GM11168 (cell line): ENCODE results near the gene CCDC15.
"Not testable (repeated sequence)": the region's sequence is repeated elsewhere in the genome, so short reads cannot be mapped to it uniquely, and the experiment has no call there.

Experiments used
- in situ Hi-C: fragments of 300-500 bp; cut with MboI; formaldehyde crosslinking; loops from one replicate; pipeline ENCODE4 v1.12.0; 2022; ENCODE audit warnings: low sequenced_read_pairs; ENCODE audit not compliant: unreplicated experiment

CCDC15 gene

DNA sequence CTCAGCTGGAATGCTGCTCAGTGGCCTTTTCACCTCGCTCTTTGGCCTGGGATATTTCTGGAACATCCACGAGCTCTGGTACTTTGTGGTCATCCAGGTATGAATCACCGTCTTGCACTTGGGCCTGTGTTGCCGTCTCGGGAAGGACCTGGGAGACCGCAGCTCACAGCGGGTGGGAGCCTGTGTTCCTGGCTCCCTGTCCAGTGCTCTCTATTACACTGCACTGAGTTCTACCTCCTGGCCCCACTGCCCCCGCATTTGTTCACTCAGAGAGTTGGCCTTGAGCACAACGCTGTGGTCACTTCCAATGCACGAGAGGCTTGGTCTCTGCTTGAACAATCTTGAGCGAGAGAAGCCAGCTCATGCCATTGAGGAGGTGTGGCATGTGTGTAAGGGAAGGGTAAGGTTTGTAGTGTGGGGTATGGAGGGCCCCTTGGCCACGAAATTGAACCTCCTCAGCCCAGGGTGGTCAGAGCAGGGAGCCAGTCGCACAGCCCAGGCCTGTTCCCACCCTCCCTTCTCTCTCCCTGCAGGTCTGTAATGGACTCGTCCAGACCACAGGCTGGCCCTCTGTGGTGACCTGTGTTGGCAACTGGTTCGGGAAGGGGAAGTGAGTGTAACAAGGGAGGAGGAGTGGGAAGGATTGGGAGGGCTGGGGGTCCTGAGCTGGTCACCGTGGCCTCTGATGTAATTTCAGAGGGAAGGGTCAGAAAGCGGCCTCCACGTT, 125.3 kb downstream of the CCDC15 start:
- in situ Hi-C loops = no loop called here

DNA sequence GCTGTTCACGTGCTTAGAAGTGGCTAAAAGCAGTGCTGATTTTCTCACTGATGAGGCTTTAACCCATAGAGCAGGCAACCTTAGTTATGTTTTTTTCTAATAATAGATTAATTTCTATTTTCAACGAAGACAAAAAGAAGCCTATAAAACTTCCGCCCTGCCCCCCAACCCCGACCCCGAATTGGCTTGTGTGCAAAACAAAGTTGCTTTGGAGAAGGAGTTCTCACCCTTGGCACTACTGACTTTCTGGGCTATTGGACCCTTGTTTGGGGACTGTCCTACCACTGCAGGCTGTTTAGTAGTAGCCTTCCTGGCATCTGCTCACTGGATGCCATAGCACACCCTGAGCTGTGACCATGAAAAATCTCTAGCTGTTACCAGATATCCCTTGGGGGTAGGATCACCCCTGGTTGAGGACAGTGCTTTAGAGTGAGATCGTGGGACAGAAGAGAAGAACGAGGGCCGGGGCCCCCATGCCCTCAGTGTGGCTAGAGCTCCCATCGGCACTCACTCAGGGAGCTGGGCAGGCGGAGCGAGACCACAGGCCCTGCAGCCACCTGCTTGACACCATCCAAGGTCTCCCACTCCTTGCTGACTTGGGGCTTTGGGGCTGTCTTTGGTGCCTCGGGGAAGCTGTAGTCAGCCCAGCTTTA, 126.0 kb downstream of the CCDC15 start:
- in situ Hi-C loops = no loop called here

DNA sequence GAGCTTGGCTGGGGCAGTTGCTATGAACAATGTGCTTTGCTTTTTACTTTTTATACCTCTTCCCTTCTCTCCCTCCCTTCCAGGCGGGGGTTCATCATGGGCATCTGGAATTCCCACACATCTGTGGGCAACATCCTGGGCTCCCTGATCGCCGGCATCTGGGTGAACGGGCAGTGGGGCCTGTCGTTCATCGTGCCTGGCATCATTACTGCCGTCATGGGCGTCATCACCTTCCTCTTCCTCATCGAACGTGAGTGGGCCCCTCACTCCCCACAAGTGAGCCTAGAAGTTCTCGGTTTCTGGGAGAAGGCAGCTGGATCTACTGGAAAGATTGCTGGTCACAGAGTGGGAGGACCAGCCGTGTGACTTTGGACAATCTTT, 126.5 kb downstream of the CCDC15 start:
- in situ Hi-C loops = no loop called here

DNA sequence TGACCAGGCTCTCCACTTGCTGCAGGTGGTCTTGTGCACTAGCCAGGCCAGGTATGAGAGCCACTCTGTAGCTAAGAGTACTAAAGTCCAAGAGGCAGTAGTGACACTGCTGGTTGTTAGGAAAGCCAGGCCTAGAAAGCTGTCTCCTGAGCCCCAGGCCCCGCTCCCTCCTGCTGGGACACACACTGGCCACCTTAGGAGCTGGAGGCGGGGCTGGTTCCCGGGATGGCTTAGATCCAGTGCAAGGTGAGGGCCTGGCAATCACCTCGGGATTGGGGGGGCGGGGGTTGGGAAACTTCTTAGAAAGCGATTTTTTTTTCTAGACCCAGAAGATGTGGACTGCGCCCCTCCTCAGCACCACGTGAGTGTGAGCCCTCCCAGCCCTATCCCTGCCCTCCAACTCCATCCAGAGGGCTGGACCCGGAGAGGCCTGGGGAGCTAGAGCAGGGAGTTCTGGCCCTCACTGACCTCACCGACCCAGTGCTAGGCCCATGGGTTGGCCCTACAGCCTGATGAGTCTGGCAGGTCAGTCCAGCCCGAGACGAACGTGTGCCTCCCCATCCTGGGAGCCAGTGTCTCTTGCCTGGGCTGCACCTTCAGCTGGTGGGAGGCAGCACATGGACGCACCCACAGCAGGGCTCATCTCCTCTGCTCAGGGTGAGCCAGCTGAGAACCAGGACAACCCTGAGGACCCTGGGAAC, 127.2 kb downstream of the CCDC15 start:
- in situ Hi-C loops = no loop called here

DNA sequence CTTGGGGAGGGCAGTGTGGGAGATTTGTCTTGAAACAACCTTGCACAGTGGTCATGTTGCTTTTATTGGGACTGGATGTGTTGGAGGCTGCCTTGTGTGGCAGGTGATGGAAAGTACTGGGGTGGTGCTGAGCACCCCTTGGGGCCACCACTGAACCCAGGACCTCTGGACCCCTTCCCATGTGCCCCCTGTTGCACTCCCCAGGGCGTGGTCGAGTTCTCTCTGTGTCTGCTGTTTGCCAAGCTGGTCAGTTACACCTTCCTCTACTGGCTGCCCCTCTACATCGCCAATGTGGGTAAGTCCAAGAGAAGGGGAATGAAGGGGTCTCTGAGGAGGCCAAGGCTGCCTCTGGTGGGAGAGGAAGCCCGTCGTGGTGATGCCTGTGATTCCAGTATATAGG, 128.0 kb downstream of the CCDC15 start:
- in situ Hi-C loops = no loop called here

DNA sequence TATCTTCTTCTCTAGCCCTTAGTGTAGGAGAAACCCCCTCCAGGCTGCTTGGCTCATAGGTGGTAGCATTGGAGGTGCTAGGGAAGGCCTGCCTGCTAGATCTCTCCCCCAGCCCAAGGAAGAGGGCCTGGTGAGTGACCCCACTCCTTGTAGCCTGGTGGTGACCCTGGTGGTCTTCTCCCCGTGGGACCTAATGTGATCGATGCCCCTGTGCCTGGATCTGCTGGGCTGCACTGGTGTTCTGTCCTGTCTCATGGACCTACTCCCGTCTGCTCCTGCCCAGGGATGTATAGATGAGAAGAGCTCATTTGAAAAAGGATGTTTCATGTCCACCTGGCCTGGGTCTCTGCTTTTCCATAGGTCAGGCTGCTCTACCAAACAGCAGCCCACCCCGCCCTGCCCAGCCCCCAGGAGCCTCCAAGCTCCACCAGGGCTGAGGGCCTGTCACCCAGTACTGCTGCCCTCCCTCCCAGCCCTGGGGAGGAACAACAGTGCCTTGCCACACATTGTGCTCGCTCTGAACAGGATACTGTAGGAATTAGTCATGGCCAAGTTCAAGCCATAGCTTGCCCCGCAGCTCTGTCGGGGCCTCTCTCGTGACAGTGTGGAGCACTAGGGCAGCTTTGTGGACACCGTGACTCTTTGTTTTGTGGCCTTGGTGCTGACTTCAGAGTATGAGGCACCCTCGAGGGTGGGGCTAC, 128.8 kb downstream of the CCDC15 start:
- in situ Hi-C loops = no loop called here

DNA sequence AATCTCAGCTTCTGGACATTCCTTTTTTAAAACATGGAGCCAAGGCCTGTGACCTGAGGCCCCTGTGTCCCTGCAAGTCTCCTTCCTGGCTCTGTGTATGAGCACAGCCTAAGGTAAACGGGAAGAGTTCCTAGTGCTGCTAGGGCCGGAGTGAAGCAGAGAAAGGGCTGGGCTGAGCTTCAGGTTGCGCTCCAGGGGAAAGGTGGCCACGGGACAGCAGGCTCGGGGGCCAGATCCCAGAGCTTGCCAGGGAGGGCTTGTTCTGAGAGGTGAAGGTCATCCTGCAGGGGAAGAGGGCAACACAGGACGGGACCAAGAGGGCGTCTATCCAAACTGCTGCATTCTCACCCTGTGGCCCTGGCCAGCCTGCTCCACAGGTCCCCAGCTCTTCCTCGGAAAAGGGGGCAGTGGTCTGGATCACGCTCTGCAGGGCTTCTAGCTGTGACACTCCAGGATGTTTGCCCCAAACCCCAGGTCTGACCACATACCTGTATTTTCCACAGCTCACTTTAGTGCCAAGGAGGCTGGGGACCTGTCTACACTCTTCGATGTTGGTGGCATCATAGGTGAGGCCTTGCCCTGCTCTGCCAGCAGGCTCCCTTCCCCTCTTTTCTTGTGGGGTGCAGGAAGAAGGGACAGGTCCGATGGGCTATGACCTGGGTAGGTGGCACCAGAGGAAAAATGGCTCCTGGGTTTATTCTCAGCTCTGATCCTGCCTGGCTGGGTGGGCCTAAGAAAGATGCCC, 129.5 kb downstream of the CCDC15 start:
- in situ Hi-C loops = no loop called here

DNA sequence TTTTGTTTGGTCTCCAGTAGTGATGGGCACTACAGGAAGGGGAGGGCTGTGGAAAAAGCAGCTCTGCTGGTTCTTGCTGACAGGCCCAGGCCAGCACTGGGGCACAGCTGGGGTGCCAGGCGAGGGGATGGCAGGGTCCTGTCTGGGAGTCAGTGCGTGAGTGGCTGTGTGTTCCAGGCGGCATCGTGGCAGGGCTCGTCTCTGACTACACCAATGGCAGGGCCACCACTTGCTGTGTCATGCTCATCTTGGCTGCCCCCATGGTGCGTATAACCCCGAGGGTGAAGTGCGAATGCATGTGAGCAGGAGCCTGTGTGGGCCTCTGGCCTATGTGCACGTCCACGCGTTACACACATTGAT, 130.0 kb downstream of the CCDC15 start:
- in situ Hi-C loops = no loop called here

DNA sequence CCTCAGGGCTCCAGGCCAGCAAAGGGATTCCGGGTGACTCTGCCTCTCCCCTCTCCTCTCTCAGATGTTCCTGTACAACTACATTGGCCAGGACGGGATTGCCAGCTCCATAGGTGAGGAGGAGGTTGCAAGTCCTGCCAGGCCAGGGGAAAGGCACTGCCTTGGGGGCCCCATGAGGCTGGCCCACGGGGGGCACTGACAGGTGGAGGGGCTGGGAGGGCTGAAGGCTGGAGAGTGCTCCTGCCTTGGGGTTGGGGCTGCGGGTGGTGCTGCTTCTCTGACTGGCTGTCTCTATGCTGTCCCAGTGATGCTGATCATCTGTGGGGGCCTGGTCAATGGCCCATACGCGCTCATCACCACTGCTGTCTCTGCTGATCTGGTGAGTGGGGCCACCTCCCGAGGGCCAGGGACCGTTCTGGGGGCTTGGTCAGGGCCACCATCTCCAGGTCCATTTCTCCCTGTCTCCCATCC, 130.8 kb downstream of the CCDC15 start:
- in situ Hi-C loops = no loop called here

DNA sequence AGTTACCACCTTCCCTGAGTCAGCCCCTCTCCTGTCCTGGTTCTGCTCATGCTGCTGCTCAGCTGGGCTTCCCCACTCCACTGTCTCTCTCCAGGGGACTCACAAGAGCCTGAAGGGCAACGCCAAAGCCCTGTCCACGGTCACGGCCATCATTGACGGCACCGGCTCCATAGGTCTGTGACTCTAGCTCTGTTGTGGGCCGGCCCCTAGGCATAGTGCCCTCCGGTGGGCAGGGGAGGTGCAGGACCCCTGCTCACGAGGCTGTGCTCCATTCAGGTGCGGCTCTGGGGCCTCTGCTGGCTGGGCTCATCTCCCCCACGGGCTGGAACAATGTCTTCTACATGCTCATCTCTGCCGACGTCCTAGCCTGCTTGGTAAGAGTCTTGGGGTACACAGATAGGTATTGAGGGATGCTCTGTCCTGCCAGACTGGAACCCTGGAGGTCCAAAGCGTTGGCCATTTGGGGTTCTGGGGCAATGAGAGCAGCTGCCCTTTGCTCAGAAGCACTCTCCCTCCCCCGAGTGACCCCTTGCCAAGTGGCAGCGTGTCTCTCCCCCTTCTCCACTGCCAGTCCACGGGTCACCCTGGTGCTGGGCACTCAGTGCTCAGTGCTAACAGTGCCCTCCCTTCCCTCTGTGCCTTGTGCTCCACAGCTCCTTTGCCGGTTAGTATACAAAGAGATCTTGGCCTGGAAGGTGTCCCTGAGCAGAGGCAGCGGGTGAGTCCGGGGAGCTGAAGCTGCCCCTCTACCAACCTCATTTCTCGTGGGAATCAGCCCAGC, 131.5 kb downstream of the CCDC15 start:
- in situ Hi-C loops = no loop called here

DNA sequence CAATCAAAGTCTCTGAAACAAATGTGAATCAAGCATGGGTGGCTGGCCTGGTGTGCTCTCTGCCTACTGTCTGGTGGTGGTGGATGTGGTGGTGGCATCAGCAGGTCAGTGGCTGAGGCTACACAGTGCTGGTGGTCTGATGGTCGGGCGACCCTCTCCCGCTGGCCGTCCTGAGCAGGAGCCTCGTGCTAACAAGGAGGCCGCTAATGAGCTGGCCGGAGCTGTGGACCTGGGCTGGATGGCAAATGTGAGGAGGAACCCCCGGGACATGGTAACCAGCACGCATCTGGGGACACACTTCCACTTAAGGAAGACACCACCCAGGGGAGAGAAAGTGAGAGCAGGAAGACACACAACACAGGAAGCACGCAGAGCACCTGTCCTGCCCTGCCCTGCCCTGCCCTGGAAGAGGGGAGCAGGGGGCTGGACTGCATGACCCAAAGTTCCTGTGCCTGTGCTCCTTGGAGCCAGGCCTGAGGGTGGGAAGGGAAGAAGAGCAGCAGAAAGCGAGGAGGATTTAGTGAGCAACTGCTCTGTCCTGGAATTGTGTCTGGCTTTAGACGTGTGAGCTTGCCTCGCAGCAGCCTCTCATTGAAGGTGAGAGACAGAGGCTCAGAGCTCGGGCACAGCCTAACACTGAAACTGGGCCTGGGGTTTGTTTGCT, 132.8 kb downstream of the CCDC15 start:
- in situ Hi-C loops = no loop called here

DNA sequence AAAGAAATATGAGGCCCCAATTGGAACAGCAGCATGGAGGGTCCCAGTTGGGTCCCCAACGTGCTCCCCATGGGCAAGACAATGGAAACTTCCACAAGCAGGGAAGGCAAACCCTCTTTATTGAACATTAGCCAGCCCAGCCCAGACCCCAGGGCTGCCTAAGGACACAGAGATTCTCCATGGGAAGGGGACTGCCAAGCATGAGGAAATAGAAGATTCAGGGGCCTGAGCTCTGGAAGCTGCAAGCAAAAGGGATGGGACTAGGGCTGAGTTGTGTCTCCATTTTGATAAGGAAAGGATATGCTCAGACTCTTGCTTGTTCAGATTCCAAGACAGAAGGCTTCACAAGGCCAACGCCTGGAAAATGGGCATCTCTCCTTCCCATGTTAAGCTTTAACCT, 134.1 kb downstream of the CCDC15 start:
- in situ Hi-C loops = no loop called here

DNA sequence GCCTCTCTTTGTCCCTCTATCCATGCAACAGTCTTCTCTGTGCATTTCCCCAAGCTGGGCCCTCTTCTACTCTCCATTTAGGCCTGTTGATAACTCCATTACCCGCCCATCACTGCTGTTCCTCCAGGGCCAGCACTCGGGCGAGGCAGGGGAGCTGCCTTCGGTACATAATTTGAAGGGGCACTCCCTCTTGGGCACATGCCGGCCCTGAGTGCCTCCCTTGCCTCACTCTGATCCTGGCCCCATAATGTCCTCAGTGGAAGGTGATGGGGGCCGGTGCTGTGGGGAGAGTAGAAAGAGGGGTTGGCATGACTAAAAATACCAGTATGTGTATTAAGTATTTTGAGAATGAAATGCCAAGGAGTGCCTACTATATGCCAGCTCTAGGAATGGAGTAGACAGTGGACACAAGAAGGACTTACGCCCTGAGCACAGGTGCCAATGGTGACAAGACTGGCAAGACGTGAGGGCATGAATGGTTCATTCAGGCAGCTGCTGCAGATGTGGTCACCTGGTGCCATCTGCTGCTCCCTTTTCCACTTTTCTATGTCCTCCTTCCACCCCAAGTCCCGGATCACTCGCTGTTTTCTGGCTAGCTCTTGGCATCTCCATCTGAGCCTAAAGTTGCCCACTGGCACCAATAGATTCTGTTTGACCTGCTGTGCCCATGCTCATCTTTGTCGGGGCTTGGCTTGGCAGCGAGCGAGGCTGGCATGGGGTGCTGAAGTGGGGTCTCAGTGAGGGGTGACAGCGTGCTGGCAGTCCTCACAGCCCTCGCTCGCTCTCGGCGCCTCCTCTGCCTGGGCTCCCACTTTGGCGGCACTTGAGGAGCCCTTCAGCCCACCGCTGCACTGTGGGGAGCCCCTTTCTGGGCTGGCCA, 134.8 kb downstream of the CCDC15 start:
- in situ Hi-C loops = no loop called here

DNA sequence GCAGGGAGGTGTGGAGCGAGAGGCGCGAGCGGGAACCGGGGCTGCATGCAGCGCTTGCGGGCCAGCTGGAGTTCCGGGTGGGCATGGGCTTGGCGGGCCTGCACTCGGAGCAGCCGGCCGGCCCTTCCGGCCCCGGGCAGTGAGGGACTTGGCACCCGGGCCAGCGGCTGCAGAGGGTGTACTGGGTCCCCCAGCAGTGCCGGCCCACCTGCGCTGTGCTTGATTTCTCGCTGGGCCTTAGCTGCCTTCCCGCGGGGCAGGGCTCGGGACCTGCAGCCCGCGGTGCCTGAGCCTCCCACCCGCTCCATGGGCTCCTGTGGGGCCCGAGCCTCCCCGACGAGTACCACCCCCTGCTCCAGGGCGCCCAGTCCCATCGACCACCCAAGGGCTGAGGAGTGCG, 135.5 kb downstream of the CCDC15 start:
- in situ Hi-C loops = not testable (repeated sequence)

DNA sequence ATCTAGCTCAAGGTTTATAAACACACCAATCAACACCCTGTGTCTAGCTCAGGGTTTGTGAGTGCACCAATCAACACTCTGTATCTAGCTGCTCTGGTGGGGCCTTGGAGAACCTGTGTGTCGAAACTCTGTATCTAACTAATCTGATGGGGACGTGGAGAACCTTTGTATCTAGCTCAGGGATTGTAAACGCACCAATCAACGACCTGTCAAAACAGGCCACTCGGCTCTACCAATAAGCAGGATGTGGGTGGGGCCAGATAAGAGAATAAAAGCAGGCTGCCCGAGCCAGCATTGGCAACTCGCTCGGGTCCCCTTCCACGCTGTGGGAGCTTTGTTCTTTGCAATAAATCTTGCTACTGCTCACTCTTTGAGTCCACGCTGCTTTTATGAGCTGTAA, 136.1 kb downstream of the CCDC15 start:
- in situ Hi-C loops = not testable (repeated sequence)

DNA sequence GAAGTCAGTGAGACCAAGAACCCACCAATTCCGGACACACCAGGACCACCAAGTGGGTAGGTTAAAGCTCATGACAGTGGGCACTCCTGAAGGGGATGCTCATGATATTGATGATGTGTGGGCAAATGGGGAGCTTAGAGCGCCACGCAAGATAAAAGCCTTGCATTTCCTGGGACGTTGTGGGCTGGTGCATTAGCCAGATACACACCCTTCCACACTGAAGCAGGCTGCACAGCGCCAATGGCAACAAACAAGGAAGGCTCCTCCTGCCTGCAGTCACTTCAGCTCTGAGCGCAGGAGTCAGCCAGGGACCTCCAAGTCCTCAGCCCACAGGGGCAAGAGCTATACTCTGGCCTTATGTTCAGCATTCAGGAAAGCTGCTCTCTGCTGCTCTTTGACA, 136.8 kb downstream of the CCDC15 start:
- in situ Hi-C loops = no loop called here
